ENCODE measurements around the gene GARNL3.

GARNL3 gene

GRCh38 chr9:127395497-127396252 is 131.1 kb downstream of the GARNL3 start (continued):
- TF ChIP-seq MZF1 (tag by site-specific recombination; IDR thresholded peaks at IDR 0.05; ENCODE audit: borderline replicate concordance) = no peak

DNA sequence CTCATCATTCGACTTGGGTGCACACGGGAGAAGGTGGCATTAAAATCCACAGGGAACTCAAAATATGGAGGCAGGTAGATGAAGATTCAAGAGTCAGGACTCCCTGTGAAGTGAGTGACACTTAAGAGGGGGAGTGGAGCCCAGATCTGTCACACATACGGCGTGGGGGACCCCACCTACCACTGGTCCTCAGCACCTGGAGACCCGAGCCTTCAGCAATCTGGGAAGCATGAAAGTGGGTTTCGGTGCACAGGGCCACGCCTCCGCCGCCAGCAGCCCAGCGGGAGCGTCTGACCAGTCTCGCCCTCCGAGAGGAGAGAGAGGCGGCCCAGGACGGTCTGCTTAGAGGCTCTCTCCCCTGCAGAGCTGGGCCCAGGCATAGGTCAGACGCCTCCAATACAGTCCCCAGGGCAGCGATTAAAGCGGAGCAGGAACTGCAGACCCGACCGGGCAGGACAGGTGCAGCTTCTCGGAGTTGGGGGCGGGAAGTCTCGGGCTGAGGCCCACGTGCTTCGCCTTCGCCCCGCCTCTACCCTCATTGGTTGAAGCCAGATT is 131.8 kb downstream of the GARNL3 start:
- no peaks in the 10 kb centered on the region for H3K9me3 ChIP-seq (ENCODE audit: control insufficient read depth, insufficient read depth, low read depth, low read length)
- H3K4me1 ChIP-seq (ENCODE audit: control insufficient read depth, insufficient read depth, low read length) = 0 out of 2 replicates have a peak, but pooled peaks cover 5% of the 10 kb centered on the region
- H3K27ac ChIP-seq (ENCODE audit: extremely low read depth, low read depth, low read length) = no peak overlapping the region
- peak overlapping the region; percentile 45 for H3K4me3 ChIP-seq (ENCODE audit: low read depth, low read length)
- peak; percentile 32 for TF ChIP-seq GLIS1 (tag by site-specific recombination; IDR thresholded peaks at IDR 0.05)
- TF ChIP-seq ZNF335 (tag by site-specific recombination; conservative IDR thresholded peaks at IDR 0.05) = peak; percentile 73
- no peak for TF ChIP-seq ZNF521 (tag by site-specific recombination; IDR thresholded peaks at IDR 0.05)
- no peak for TF ChIP-seq ZNF670 (tag by site-specific recombination; IDR thresholded peaks at IDR 0.05; ENCODE audit: low read depth)
- TF ChIP-seq KLF9 (tag by site-specific recombination; IDR thresholded peaks at IDR 0.05; ENCODE audit: low read depth) = peak; percentile 81
- TF ChIP-seq ZBTB17 (tag by site-specific recombination; IDR thresholded peaks at IDR 0.05) = peak; percentile 34; the same call in 1 of the 2 replicates
- TF ChIP-seq BCL11B (tag by site-specific recombination; IDR thresholded peaks at IDR 0.05; ENCODE audit: low read depth) = no peak
- 0 out of 2 replicates have a peak, but pooled peaks have one; percentile 32 for TF ChIP-seq ZFHX2 (tag by site-specific recombination; conservative IDR thresholded peaks at IDR 0.05)
- peak; percentile 61; the same call in 1 of the 2 replicates for TF ChIP-seq ZBTB20 (tag by site-specific recombination; IDR thresholded peaks at IDR 0.05)
- POLR2A ChIA-PET = interaction anchor here (0.5 to 2.2 kb wide), 36 partner anchors 8 to 1641 kb away, joined by 3 to 50 read pairs (median 5); partner anchors contain the start of genes LRSAM1, RALGPS1, RPL12 and TOR2A
- CTCF ChIA-PET = interaction anchor here (0.5 to 1.8 kb wide), 16 partner anchors 8 to 432 kb away, joined by 3 to 13 read pairs (median 4); partner anchors contain the start of genes TOR2A and ZNF79
- peaks cover 0 to 16% of the 10 kb centered on the region in 2 experiments; a peak in 1 of 3 replicates for H3K36me3 ChIP-seq (ENCODE audit: control insufficient read depth in 2 of 2, insufficient read depth in 1 of 2, low read length in 2 of 2)

- peaks cover 0 to 22% of the 10 kb centered on the region in 2 experiments; a peak in 1 of 3 replicates for H3K36me3 ChIP-seq (ENCODE audit: control insufficient read depth in 2 of 2, insufficient read depth in 1 of 2, low read length in 2 of 2)
- peak within 1 kb of the TSS; percentile 82 for H3K27ac ChIP-seq (ENCODE audit: extremely low read depth, low read depth, low read length)
- CTCF ChIA-PET = interaction anchor here (0.5 to 1.8 kb wide), 19 partner anchors 9 to 433 kb away, joined by 3 to 13 read pairs (median 4); partner anchors contain the start of genes TOR2A and ZNF79
- H3K9me3 ChIP-seq (ENCODE audit: control insufficient read depth, insufficient read depth, low read depth, low read length) = no peaks in the 10 kb centered on the region
- peak within 1 kb of the TSS; percentile 57 for H3K4me3 ChIP-seq (ENCODE audit: low read depth, low read length)
- H3K4me1 ChIP-seq (ENCODE audit: control insufficient read depth, insufficient read depth, low read length) = 0 out of 2 replicates have a peak, but pooled peaks cover 5% of the 10 kb centered on the region
- POLR2A ChIA-PET = interaction anchor here (0.5 to 2.2 kb wide), 37 partner anchors 9 to 1642 kb away, joined by 3 to 50 read pairs (median 5); partner anchors contain the start of genes LRSAM1, RALGPS1, RPL12 and TOR2A
- TF ChIP-seq ZNF274 (IDR thresholded peaks at IDR 0.05; ENCODE audit: low read length) = no peak
- no peak for TF ChIP-seq ZNF274 (tag by site-specific recombination; IDR thresholded peaks at IDR 0.05; ENCODE audit: borderline replicate concordance)
- no peak for TF ChIP-seq ZBTB7A (tag by site-specific recombination; IDR thresholded peaks at IDR 0.05; ENCODE audit: low read depth)
- TF ChIP-seq TSHZ1 (tag by site-specific recombination; IDR thresholded peaks at IDR 0.05; ENCODE audit: borderline replicate concordance) = no peak
- TF ChIP-seq ZNF785 (tag by site-specific recombination; IDR thresholded peaks at IDR 0.05) = no peak
- TF ChIP-seq TCF7L2 (IDR thresholded peaks at IDR 0.05; ENCODE audit: borderline replicate concordance, low read depth, low read length) = no peak
- TF ChIP-seq, protein P1, sequence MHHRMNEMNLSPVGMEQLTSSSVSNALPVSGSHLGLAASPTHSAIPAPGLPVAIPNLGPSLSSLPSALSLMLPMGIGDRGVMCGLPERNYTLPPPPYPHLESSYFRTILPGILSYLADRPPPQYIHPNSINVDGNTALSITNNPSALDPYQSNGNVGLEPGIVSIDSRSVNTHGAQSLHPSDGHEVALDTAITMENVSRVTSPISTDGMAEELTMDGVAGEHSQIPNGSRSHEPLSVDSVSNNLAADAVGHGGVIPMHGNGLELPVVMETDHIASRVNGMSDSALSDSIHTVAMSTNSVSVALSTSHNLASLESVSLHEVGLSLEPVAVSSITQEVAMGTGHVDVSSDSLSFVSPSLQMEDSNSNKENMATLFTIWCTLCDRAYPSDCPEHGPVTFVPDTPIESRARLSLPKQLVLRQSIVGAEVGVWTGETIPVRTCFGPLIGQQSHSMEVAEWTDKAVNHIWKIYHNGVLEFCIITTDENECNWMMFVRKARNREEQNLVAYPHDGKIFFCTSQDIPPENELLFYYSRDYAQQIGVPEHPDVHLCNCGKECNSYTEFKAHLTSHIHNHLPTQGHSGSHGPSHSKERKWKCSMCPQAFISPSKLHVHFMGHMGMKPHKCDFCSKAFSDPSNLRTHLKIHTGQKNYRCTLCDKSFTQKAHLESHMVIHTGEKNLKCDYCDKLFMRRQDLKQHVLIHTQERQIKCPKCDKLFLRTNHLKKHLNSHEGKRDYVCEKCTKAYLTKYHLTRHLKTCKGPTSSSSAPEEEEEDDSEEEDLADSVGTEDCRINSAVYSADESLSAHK (tag by site-specific recombination; IDR thresholded peaks at IDR 0.05) = no peak
- no peak for TF ChIP-seq ZNF248 (tag by site-specific recombination; IDR thresholded peaks at IDR 0.05)
- no peak for TF ChIP-seq HOXC10 (CRISPR knock-in tag; IDR thresholded peaks at IDR 0.05)
- TF ChIP-seq, protein P2, sequence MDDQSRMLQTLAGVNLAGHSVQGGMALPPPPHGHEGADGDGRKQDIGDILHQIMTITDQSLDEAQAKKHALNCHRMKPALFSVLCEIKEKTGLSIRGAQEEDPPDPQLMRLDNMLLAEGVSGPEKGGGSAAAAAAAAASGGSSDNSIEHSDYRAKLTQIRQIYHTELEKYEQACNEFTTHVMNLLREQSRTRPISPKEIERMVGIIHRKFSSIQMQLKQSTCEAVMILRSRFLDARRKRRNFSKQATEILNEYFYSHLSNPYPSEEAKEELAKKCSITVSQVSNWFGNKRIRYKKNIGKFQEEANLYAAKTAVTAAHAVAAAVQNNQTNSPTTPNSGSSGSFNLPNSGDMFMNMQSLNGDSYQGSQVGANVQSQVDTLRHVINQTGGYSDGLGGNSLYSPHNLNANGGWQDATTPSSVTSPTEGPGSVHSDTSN (CRISPR knock-in tag; IDR thresholded peaks at IDR 0.05) = peak; percentile 30
- TF ChIP-seq OVOL3 (tag by site-specific recombination; IDR thresholded peaks at IDR 0.05) = no peak
- TF ChIP-seq GLIS1 (tag by site-specific recombination; IDR thresholded peaks at IDR 0.05) = no peak
- TF ChIP-seq ZNF530 (tag by site-specific recombination; IDR thresholded peaks at IDR 0.05; ENCODE audit: low read depth) = no peak
- no peak for TF ChIP-seq ZNF560 (tag by site-specific recombination; IDR thresholded peaks at IDR 0.05; ENCODE audit: borderline replicate concordance)
These were observed 132.5 kb downstream of the GARNL3 start, which contains the start of gene SLC2A8 for GRCh38 chr9:127396808-127397645. Gene SLC2A8 (plus strand): TSS chr9:127397169. CDS start chr9:127397231, 62 bp downstream.
